GM18870 (cell line): ENCODE measurements around the gene UTS2R.
"Not testable (repeated sequence)": the region's sequence is repeated elsewhere in the genome, so short reads cannot be mapped to it uniquely, and the experiment has no call there.

ENCODE experiments used
- ATAC-seq: cut with Tn5 transposase; IDR thresholded peaks from one replicate; pipeline ENCODE4 v1.9.1; 2021; ENCODE audit warnings: moderate library complexity; ENCODE audit not compliant: unreplicated experiment

UTS2R gene

DNA sequence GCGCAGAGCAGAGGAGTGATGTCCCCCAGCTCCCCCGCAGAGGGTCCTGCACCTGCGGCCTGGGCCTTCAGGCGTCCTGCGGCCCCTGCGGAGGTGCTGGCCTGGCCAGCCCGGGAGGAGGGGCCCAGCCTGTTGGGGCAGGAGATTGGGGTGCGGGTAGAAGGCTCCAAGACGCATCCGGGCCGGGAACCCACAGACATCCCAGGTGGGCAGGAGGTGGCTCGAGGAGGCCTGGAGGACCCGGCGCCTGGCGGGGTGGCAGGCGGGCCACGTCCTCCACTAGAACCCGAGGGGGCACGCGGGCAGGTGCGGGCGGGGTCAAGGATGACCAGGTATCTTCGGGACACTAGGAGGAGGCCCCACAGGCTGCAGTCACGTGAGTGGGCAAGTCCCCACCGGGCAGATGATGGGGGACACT lies 37.4 kb upstream of the UTS2R start:
- no peak for ATAC-seq

- no peak for ATAC-seq
Measured at GRCh38 chr17:82334622-82335394, 36.8 kb upstream of the UTS2R start.

DNA sequence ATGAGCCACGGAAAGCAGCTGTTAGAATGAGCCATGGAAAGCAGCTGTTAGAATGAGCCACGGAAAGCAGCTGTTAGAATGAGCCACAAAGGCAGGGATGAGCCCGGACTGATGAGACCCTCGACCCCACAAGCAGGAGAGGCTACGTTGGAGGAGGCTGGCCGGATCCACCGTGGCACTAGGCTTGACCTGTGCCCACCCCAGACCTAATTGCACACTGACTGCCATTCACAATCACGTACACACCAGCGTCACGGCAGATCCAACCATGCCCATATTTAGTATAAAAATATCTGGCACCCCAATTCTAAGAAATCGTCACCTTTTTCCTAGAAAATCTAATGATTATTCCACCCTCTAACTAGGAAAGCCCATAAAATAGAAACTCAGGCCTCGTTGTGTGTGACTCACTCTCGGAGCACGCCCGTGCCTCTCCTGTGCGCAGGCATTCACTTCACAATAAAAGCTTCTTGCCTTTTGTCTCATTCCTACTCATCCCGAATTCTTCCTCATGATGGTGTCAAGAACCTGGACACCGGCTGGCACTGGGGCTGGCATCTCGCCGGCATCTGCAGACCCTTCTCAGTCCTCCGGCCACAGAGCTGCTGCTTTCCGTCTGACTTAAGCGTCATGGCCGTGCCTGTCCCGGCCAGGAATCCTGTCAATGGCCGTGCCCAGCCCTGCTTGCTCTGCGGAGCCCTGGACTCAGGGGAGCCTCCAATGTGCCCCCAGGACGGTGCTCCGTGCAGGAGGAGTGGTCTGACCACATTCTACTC lies 32.5 kb upstream of the UTS2R start:
- no peak for ATAC-seq

- ATAC-seq = no peak
Measured at GRCh38 chr17:82339634-82340580, 31.7 kb upstream of the UTS2R start.

DNA sequence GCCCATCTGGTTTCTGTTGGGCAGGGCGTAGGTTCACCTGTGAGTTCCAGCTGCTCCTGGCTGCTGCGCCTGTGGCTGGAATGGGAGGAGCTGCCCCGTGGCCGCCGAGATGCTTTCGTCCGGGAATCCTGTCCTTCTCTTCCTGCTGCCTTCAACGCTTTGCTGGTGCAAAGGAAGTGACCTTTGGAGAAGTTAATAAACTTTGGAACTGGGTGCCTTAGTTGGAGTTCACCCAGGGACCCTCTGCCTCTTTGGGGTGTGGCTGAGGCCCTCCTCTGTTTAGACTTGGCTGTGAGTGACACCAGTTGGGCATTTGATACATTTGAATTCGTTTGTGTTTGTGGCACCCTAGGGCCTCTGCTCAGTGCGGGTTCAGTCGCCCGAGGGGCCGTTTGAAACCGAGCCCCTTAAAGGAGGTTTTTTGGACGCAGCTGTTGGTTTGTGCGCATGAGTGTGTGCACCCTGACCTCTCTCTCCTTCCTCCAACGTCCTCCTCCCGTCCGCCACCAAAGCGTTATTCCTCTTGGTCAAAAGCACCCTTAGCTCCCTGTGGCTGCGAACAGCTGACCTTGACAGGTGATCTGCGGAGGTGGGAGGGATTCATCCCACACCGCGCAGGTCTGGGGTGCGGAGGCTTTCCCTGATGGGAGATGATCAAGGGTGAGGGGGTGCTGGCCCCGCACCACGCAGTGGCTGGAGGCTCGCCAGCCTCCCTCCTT lies 29.0 kb upstream of the UTS2R start:
- ATAC-seq = no peak

- no peak for ATAC-seq
Measured at GRCh38 chr17:82343560-82343959, 28.0 kb upstream of the UTS2R start.

DNA sequence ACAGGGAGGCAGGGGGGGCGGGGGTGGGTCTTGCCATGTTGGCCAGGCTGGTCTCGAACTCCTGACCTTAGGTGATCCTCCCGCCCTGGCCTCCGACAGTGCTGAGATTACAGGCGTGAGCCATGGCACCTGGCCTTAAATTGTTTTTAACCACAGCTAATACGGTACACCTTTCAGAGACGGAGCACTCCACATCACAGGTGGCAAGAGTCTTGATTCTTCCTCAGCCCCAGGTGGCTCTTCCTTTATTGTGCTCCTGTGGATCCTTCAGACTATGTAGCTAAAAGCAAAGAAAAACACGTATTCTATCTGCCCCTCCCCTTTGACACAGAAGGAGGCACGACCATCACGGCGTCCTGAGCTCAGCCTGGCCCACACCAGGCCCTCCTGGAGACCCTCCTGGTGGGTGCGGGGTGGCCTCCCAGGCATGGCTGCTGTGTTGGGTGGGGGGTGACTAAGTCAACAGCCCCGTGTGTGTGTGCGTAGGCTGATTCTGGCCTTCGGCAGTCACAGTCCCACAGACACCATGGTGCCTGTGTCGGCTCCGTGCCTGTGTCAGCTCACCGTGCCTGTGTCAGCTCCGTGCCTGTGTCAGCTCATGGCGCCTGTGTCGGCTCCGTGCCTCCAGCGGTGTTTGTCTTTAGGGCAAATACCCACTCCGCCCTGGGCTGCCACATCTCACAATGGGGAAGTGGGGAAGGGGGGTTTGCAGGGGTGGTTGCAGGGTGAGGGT lies 27.2 kb upstream of the UTS2R start:
- no peak for ATAC-seq

- no peak for ATAC-seq
Measured at GRCh38 chr17:82345151-82345976, 26.2 kb upstream of the UTS2R start.

DNA sequence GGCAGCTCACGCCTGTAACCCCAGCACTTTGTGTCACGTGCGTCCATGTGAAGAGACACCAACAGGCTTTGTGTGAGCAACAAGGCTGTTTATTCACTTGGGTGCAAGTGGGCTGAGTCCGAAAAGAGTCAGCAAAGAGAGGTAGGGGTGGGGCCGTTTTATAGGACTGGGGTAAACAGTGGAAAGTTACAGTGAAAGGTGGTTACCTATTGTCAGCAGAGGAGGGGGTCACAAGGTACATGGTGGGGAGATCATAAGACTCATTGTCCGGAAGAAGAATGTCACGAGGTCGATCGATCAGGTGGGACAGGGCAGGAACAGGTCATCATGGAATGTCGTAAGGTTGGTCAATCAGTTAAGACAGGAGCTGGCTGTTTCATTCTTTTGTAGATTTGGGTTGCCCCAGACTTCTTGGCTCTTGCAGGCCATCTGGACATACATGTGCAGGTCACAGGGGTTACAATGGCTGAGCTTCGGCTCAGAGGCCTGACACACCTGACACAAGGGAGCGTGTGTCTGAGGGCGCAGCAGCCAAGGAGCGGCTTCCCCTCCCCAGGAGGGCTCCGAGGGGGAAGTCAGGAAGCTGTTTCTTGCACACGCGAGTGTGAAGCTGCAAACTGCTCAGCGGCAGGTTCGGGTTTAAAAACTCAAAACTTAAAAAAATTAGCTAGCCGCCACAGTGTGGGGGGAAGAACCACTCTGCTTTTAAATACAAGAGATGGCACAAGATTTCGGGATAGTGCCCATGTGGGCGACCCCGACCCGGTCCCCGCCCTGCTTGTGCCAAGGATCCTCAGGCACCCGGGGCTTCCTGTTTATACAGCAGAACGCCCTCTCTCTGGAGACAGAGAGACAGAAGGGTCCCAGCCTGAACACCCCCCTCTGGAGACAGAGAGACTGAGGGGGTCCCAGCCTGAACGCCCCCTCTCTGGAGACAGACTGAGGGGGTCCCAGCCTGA lies 24.9 kb upstream of the UTS2R start:
- no peak for ATAC-seq

- ATAC-seq = not testable (repeated sequence)
Measured at GRCh38 chr17:82347994-82348393, 23.6 kb upstream of the UTS2R start.

DNA sequence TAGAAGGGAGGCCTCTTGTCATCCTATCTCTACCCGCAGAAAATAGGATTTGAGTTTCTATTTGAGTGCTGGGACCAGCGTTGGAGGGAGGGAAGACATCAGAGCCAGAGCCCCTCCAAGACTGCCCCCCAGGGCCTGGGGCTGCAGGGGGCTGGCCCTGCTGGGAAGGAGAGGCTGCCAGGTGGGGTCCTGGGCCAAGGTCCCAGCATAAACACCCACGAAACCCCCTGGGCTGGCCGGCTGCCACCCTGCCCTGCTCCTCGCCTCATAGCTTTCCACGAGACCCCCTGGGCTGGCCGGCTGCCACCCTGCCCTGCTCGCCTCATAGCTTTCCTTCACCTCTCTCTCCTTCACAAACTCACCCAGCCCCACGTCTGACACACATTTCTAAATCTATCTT lies 23.1 kb upstream of the UTS2R start:
- ATAC-seq = no peak

- no peak for ATAC-seq
Measured at GRCh38 chr17:82348866-82349265, 22.7 kb upstream of the UTS2R start.

DNA sequence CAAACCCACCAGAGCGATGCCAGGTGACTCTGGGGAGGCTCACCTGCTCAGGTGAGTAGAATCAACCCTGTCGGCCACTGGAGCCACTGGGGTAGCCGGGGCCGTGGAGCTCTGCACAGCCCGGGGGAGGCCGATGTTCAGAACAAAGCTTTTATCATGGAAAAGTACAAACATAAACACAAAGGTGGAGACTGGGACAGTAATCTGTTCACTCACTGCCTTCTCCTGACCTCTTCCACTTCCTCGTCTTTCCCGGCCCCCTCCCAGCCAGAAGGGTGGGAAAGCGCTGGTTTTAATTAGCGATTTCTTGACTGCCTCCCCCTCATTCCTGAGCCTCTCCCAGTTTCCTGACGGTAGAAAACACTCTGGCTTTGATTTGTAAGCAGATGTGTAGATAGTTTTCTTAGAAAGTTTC lies 22.3 kb upstream of the UTS2R start:
- ATAC-seq = no peak

GRCh38 chr17:82350182-82351030 lies 21.2 kb upstream of the UTS2R start:
- no peak for ATAC-seq

DNA sequence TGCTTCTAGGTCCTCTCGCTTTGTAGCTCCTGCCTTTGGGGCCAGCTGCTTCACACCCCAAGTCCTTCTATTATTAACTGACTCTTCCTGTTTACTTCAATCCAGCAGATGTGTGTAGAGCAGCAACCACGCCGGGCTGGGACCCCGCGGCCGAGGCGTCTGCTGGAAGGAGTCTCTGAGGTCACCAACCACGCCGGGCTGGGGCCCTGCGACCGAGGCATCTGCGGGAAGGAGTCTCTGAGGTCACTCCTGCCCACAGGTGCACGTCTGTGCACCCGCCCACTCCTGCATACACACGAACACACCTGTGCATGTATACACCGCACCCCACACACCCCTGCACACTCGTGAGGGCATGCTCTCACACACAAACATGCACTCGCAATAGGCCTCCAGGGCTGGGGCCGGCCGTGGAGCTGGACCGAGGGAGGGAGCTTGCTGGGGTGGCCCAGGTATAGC lies 20.3 kb upstream of the UTS2R start:
- ATAC-seq = no peak

DNA sequence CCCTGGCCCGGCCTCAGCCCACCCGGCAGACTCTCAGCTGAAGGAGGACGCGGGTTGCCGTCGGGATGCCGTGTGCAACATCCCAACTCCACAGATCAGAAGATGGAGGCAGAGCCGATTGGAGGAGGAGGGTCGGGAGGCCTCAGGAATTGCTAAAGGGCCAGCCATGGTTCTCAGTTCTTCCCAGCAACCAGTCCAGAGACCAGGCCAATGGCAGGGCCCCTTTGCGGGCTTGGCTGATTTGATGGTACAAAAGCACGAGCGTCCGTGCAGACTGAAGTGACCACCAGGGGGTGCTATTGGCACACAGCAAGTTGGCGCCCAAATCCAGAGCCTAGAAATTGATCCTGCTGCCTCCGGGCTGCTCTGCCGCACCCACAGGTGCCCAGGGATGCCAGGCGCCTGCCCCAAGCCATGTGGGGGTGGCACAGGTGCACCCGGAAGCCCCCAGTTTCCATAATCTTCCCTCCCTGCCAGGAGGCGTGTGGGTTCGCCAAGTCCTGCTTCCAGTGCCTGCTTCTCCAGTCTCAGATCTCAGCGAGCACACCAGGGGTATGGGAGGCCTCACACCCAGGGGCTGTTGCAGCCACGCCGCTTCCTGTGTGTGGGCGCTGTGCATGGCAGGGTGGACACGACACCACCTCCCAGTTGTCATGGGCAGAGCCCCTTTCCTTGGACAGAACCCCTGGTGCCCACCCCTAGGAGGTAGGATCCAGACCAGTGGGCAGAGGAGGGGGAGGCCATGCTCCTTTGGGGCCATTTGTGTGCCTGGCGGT lies 19.7 kb upstream of the UTS2R start:
- ATAC-seq = no peak
